Measurements from ENCODE around the gene MATCAP1. TPM values are rescaled to one million over a fixed set of nuclear protein-coding genes. Genes with fewer than 3 reads are reported as not detected.
A peak's percentile ranks its signal among the peaks of the same experiment; 100 is the strongest.

Gene MATCAP1
- total and polyA plus RNA-seq, 2 donors (not counting 1 experiment from before 2014, with no cell fraction given): 16.6 to 28.4 TPM

DNA sequence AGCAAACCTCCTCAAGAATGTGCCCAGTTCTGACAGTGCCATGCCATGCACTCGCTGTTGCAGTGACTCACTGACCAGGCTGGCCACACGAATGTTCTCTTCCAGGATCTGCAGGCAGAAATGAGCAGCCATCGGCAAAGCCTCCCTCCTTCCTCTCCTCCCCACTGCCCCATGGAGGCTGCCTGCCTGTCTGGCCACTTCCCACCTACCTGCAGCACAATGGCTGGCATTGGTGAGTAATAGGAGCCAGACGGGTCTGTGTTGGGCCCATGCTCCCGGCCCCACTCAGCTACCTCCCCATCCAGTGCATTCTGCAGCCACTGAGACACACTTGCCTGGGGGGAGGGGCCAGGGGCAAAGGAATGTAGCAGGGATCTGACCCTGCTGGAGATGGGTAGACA lies 2.8 kb upstream of the MATCAP1 start:
- H3K9ac ChIP-seq (ENCODE audit: insufficient read depth, low read length): no peak overlapping the region
- peaks cover 25% of the 10 kb centered on the region for H3K4me1 ChIP-seq (ENCODE audit: control insufficient read depth, extremely low read depth, insufficient read depth, low read length)
- H3K27ac ChIP-seq (ENCODE audit: insufficient read depth, low read length): no peak overlapping the region
- H3K4me2 ChIP-seq (ENCODE audit: extremely low read depth, insufficient read depth, low read length): no peak overlapping the region
- no peaks in the 10 kb centered on the region for H3K36me3 ChIP-seq (ENCODE audit: control insufficient read depth, insufficient read depth, low read length)
- no peak overlapping the region for H2AFZ ChIP-seq (ENCODE audit: low read length)
- no peak overlapping the region for H3K4me3 ChIP-seq (replicated peaks in 1 of 4; ENCODE audit: control extremely low read depth in 1 of 4, insufficient read depth in 1 of 4, low read depth in 3 of 4, low read length in 4 of 4)
- no peaks in the 10 kb centered on the region for H4K20me1 ChIP-seq (ENCODE audit: control insufficient read depth, extremely low read depth, insufficient read depth, low read length)
- TF ChIP-seq EZH2 (IDR thresholded peaks at IDR 0.05; ENCODE audit: low read length, missing control alignments): no peak
- TF ChIP-seq, protein P1, sequence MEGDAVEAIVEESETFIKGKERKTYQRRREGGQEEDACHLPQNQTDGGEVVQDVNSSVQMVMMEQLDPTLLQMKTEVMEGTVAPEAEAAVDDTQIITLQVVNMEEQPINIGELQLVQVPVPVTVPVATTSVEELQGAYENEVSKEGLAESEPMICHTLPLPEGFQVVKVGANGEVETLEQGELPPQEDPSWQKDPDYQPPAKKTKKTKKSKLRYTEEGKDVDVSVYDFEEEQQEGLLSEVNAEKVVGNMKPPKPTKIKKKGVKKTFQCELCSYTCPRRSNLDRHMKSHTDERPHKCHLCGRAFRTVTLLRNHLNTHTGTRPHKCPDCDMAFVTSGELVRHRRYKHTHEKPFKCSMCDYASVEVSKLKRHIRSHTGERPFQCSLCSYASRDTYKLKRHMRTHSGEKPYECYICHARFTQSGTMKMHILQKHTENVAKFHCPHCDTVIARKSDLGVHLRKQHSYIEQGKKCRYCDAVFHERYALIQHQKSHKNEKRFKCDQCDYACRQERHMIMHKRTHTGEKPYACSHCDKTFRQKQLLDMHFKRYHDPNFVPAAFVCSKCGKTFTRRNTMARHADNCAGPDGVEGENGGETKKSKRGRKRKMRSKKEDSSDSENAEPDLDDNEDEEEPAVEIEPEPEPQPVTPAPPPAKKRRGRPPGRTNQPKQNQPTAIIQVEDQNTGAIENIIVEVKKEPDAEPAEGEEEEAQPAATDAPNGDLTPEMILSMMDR (conservative IDR thresholded peaks at IDR 0.05 in 1 of 2, IDR thresholded peaks at IDR 0.05 in 1 of 2; ENCODE audit: low read depth in 1 of 2, low read length in 2 of 2): no peak
- peaks cover 9% of the 10 kb centered on the region for H3K79me2 ChIP-seq (ENCODE audit: control insufficient read depth, insufficient read depth, low read length)
- H3K27me3 ChIP-seq (ENCODE audit: control insufficient read depth, insufficient read depth, low read length): no peaks in the 10 kb centered on the region
- DNase-seq (ENCODE audit: low read depth in 2 of 2): no peak
- no peaks in the 10 kb centered on the region for H3K9me3 ChIP-seq (ENCODE audit: control insufficient read depth, insufficient read depth, low read depth, low read length)

DNA sequence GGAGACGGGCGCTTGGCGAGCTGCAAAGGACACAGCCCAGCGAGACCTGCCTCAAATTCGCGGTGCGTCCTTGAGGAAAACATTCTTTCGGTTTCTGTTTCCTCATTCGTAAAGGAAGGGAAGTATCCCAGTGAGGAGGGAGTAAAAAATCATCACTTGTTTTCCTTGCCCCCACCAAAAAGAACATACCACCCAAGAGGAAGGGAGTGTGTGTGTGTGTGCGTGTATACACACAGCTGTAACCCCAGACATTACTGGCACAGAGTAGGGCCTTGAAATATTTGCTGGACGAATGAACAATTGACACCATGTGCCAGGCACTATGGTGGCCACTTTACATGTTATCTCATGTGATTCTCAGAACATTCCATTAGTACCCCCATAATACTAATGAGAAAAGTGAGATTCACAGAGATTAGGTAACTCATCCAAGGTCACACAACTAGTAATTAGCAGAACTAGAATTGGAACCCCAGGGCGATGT lies 1.9 kb upstream of the MATCAP1 start:
- no peak overlapping the region for H2AFZ ChIP-seq (ENCODE audit: low read length)
- peak overlapping the region in 1 of 4 experiments; percentile 34 for H3K4me3 ChIP-seq (replicated peaks in 1 of 4; ENCODE audit: control extremely low read depth in 1 of 4, insufficient read depth in 1 of 4, low read depth in 3 of 4, low read length in 4 of 4)

DNA sequence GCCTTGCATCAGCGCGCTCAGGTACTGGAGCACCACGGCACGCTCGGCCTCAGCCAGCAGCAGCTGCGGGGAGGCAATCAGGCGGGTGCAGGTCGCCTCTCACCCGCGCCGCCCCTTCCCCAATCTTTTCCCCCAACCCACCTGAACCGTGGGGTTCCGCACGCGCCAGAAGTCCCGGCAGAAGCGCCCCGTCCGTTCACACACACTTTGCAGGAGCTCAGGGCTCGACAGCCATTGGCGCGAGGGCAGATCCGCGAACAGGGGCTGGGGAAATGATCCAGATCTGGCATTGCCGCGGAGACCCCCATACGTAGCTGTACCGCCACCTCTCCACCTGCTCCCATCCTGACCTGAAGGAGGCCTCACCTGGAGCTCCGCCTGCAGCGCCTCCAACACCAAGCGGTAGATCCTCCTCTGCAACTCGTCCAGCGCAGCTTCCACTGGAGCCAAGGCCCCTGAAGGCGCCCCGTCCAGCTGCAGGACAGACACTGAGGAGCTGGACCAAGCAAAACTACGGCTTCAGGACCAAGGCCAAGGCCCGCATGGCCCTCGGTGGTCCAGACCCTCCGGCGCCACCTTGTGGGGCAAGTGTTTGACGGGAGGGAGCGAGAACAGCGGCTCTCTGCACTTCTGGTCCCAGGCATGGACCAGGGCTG lies 1.4 kb upstream of the MATCAP1 start:
- no peak for TF ChIP-seq EZH2 (IDR thresholded peaks at IDR 0.05; ENCODE audit: low read length, missing control alignments)
- TF ChIP-seq, protein P1 (conservative IDR thresholded peaks at IDR 0.05 in 1 of 2, IDR thresholded peaks at IDR 0.05 in 1 of 2; ENCODE audit: low read depth in 1 of 2, low read length in 2 of 2): peak; percentile 64 to 87
- H3K27me3 ChIP-seq (ENCODE audit: control insufficient read depth, insufficient read depth, low read length): no peaks in the 10 kb centered on the region
- no peak overlapping the region for H2AFZ ChIP-seq (ENCODE audit: low read length)
- no peak overlapping the region for H3K9ac ChIP-seq (ENCODE audit: insufficient read depth, low read length)
- H4K20me1 ChIP-seq (ENCODE audit: control insufficient read depth, extremely low read depth, insufficient read depth, low read length): no peaks in the 10 kb centered on the region
- H3K9me3 ChIP-seq (ENCODE audit: control insufficient read depth, insufficient read depth, low read depth, low read length): no peaks in the 10 kb centered on the region
- H3K27ac ChIP-seq (ENCODE audit: insufficient read depth, low read length): no peak overlapping the region
- H3K79me2 ChIP-seq (ENCODE audit: control insufficient read depth, insufficient read depth, low read length): peaks cover 9% of the 10 kb centered on the region
- peak; percentile 83 to 92 for DNase-seq (ENCODE audit: low read depth in 2 of 2)
- H3K4me3 ChIP-seq (replicated peaks in 1 of 4; ENCODE audit: control extremely low read depth in 1 of 4, insufficient read depth in 1 of 4, low read depth in 3 of 4, low read length in 4 of 4): peak overlapping the region in 2 of 4 experiments; percentile 21 to 63
- H3K4me2 ChIP-seq (ENCODE audit: extremely low read depth, insufficient read depth, low read length): peak overlapping the region; percentile 39
- peaks cover 3% of the 10 kb centered on the region for H3K36me3 ChIP-seq (ENCODE audit: control insufficient read depth, insufficient read depth, low read length)
- H3K4me1 ChIP-seq (ENCODE audit: control insufficient read depth, extremely low read depth, insufficient read depth, low read length): peaks cover 24% of the 10 kb centered on the region

More for the DNA sequence above, 1.9 kb upstream of the MATCAP1 start:
- H3K79me2 ChIP-seq (ENCODE audit: control insufficient read depth, insufficient read depth, low read length): peaks cover 9% of the 10 kb centered on the region
- H3K27ac ChIP-seq (ENCODE audit: insufficient read depth, low read length): no peak overlapping the region
- no peaks in the 10 kb centered on the region for H3K27me3 ChIP-seq (ENCODE audit: control insufficient read depth, insufficient read depth, low read length)
- H3K4me1 ChIP-seq (ENCODE audit: control insufficient read depth, extremely low read depth, insufficient read depth, low read length): peaks cover 25% of the 10 kb centered on the region
- no peak overlapping the region for H3K9ac ChIP-seq (ENCODE audit: insufficient read depth, low read length)
- no peaks in the 10 kb centered on the region for H3K36me3 ChIP-seq (ENCODE audit: control insufficient read depth, insufficient read depth, low read length)
- peak overlapping the region; percentile 39 for H3K4me2 ChIP-seq (ENCODE audit: extremely low read depth, insufficient read depth, low read length)
- H4K20me1 ChIP-seq (ENCODE audit: control insufficient read depth, extremely low read depth, insufficient read depth, low read length): no peaks in the 10 kb centered on the region
- TF ChIP-seq, protein P1 (conservative IDR thresholded peaks at IDR 0.05 in 1 of 2, IDR thresholded peaks at IDR 0.05 in 1 of 2; ENCODE audit: low read depth in 1 of 2, low read length in 2 of 2): no peak
- no peak for TF ChIP-seq EZH2 (IDR thresholded peaks at IDR 0.05; ENCODE audit: low read length, missing control alignments)
- H3K9me3 ChIP-seq (ENCODE audit: control insufficient read depth, insufficient read depth, low read depth, low read length): no peaks in the 10 kb centered on the region
- DNase-seq (ENCODE audit: low read depth in 2 of 2): no peak

All from fibroblast of lung (primary cell).